ENCODE results near the gene TPP1. TPM values are rescaled to one million over a fixed set of nuclear protein-coding genes. Genes with fewer than 3 reads are reported as not detected.
A peak's percentile ranks its signal among the peaks of the same experiment; 100 is the strongest.

TPP1 gene
- total and polyA plus RNA-seq, 2 of the 13 experiments (the other 11 are each of a cell fraction or from before 2014, with no cell fraction given) = 13.9 to 74.6 TPM

- TF ChIP-seq GMEB2 (CRISPR knock-in tag; IDR thresholded peaks at IDR 0.05; ENCODE audit: low read depth) = no peak
Observed at GRCh38 chr11:6588018-6588417, 31.2 kb downstream of the TPP1 start (continued).

GRCh38 chr11:6587360-6587953 is 31.8 kb downstream of the TPP1 start:
- no peak overlapping the region for H3K4me3 ChIP-seq (replicated peaks in 1 of 3; ENCODE audit: insufficient read depth in 1 of 3, low read depth in 2 of 3, low read length in 3 of 3)
- no peak overlapping the region for H2AFZ ChIP-seq (ENCODE audit: low read length)
- H3K27ac ChIP-seq (ENCODE audit: extremely low read length, insufficient read depth, low read length) = no peak overlapping the region
- ChIA-PET CTCF (ENCODE audit: low intra/inter-chr PET ratio, low total read pairs) (no interaction called here), POLR2A (no interaction called here)
- H3K79me2 ChIP-seq (ENCODE audit: insufficient read depth, low read length) = no peaks in the 10 kb centered on the region
- 96% methylated on average over 9 of the region's 11 CpGs for WGBS (ENCODE audit: low lambda C conversion rate)
- in situ Hi-C loops (cut with HindIII; ENCODE audit: extremely low pct_ligation_motif_present, low pct_unique_long_range_greater_than_20kb) = no loop called here
- H3K36me3 ChIP-seq (replicated peaks in 1 of 2; ENCODE audit: control insufficient read depth in 1 of 2, insufficient read depth in 2 of 2, low read length in 2 of 2) = peaks cover 0 to 5% of the 10 kb centered on the region in 2 experiments; a peak in 1 of 5 replicates
- no peak overlapping the region for H3K4me2 ChIP-seq (ENCODE audit: low read depth, low read length)
- DNase-seq (ENCODE audit: low spot score) (no peak), ATAC-seq (no peak), FAIRE-seq (no peak)
- intact Hi-C loops (cut with micrococcal nuclease; ENCODE audit: unreplicated experiment) = no loop called here
- H4K20me1 ChIP-seq (ENCODE audit: insufficient read depth, low read length) = no peaks in the 10 kb centered on the region
- H3K4me1 ChIP-seq (ENCODE audit: insufficient read depth, low read length) = no peaks in the 10 kb centered on the region
- TF ChIP-seq SATB2 (CRISPR knock-in tag; IDR thresholded peaks at IDR 0.05) = no peak
- no TSS peak for BruUV-seq (replicated peaks)
- H3K27me3 ChIP-seq (ENCODE audit: control insufficient read depth in 1 of 2, insufficient read depth in 2 of 2, low read length in 2 of 2) = no peaks in the 10 kb centered on the region
- H3K9ac ChIP-seq (ENCODE audit: insufficient read depth, low read depth, low read length) = no peak overlapping the region
- H3K9me3 ChIP-seq (ENCODE audit: low read length) = peaks cover 17% of the 10 kb centered on the region

- FAIRE-seq = no peak
- intact Hi-C loops (cut with micrococcal nuclease; ENCODE audit: unreplicated experiment) = no loop called here
Observed at GRCh38 chr11:6586434-6587359, 32.5 kb downstream of the TPP1 start.

More at GRCh38 chr11:6586434-6587359, 32.5 kb downstream of the TPP1 start:
- no peaks in the 10 kb centered on the region for H4K20me1 ChIP-seq (ENCODE audit: insufficient read depth, low read length)
- peaks cover 17% of the 10 kb centered on the region for H3K9me3 ChIP-seq (ENCODE audit: low read length)
- ChIA-PET CTCF (ENCODE audit: low intra/inter-chr PET ratio, low total read pairs) (no interaction called here), POLR2A (no interaction called here)
- DNase-seq (ENCODE audit: low spot score) (no peak), ATAC-seq (no peak; the same call in 1 of the 3 replicates)
- H3K4me2 ChIP-seq (ENCODE audit: low read depth, low read length) = no peak overlapping the region
- no peaks in the 10 kb centered on the region for H3K4me1 ChIP-seq (ENCODE audit: insufficient read depth, low read length)
- no peak overlapping the region for H2AFZ ChIP-seq (ENCODE audit: low read length)
- H3K9ac ChIP-seq (ENCODE audit: insufficient read depth, low read depth, low read length) = no peak overlapping the region
- TF ChIP-seq MBNL3 (CRISPR knock-in tag; conservative IDR thresholded peaks at IDR 0.05) = no peak
- peak; percentile 44 for TF ChIP-seq AGO2 (optimal IDR thresholded peaks at IDR 0.05; ENCODE audit: low read depth, low read length)
- TF ChIP-seq DMAP1 (CRISPR knock-in tag; IDR thresholded peaks at IDR 0.05) = no peak
- TF ChIP-seq ARID2 (CRISPR knock-in tag; IDR thresholded peaks at IDR 0.05; ENCODE audit: borderline replicate concordance) = no peak
- H3K79me2 ChIP-seq (ENCODE audit: insufficient read depth, low read length) = no peaks in the 10 kb centered on the region
- 95% methylated on average over 12 of the region's 25 CpGs for WGBS (ENCODE audit: low lambda C conversion rate)
- peaks cover 0 to under 1% of the 10 kb centered on the region in 2 experiments; a peak in 1 of 5 replicates for H3K36me3 ChIP-seq (replicated peaks in 1 of 2; ENCODE audit: control insufficient read depth in 1 of 2, insufficient read depth in 2 of 2, low read length in 2 of 2)
- in situ Hi-C loops (cut with HindIII; ENCODE audit: extremely low pct_ligation_motif_present, low pct_unique_long_range_greater_than_20kb) = no loop called here
- no TSS peak for BruUV-seq (replicated peaks)
- no peak overlapping the region for H3K4me3 ChIP-seq (replicated peaks in 1 of 3; ENCODE audit: insufficient read depth in 1 of 3, low read depth in 2 of 3, low read length in 3 of 3)
- H3K27me3 ChIP-seq (ENCODE audit: control insufficient read depth in 1 of 2, insufficient read depth in 2 of 2, low read length in 2 of 2) = no peaks in the 10 kb centered on the region
- no peak overlapping the region for H3K27ac ChIP-seq (ENCODE audit: extremely low read length, insufficient read depth, low read length)

All from HepG2 (cell line).